DMS153 treated with DMSO at 0.1 percent for 48 hours (cell line): ENCODE results near the gene FOXL1.

ENCODE experiments used
- DNase-seq: peaks from one replicate; lab custom pipeline; 2025; ENCODE audit not compliant: unreplicated experiment; lab: John Stamatoyannopoulos, UW

Gene FOXL1

GRCh38 chr16:86602521-86602920 lies 24.2 kb downstream of the FOXL1 start:
- DNase-seq = no peak

GRCh38 chr16:86604436-86605193 lies 26.3 kb downstream of the FOXL1 start:
- no peak for DNase-seq

GRCh38 chr16:86605950-86606349 lies 27.6 kb downstream of the FOXL1 start:
- DNase-seq = no peak

- DNase-seq = no peak
These were observed 30.0 kb downstream of the FOXL1 start for GRCh38 chr16:86608301-86608747.

- DNase-seq = no peak
These were observed 30.8 kb downstream of the FOXL1 start for GRCh38 chr16:86609115-86609514.

- DNase-seq = no peak
These were observed 31.3 kb downstream of the FOXL1 start for GRCh38 chr16:86609661-86610060.

- no peak for DNase-seq
These were observed 32.6 kb downstream of the FOXL1 start for GRCh38 chr16:86610779-86611524.

- DNase-seq = no peak
These were observed 33.1 kb downstream of the FOXL1 start for GRCh38 chr16:86611525-86611855.

- no peak for DNase-seq
These were observed 33.6 kb downstream of the FOXL1 start for GRCh38 chr16:86611941-86612340.

GRCh38 chr16:86614699-86615098 lies 36.4 kb downstream of the FOXL1 start:
- no peak for DNase-seq

- no peak for DNase-seq
These were observed 38.6 kb downstream of the FOXL1 start for GRCh38 chr16:86616906-86617305.

- peak; percentile 19 for DNase-seq
These were observed 40.3 kb downstream of the FOXL1 start for GRCh38 chr16:86618431-86619238.

- DNase-seq = peak; percentile 53
These were observed 41.0 kb downstream of the FOXL1 start for GRCh38 chr16:86619239-86619794.

GRCh38 chr16:86620184-86620583 lies 41.8 kb downstream of the FOXL1 start:
- DNase-seq = no peak

GRCh38 chr16:86621966-86622365 lies 43.6 kb downstream of the FOXL1 start:
- DNase-seq = no peak

- no peak for DNase-seq
These were observed 44.6 kb downstream of the FOXL1 start for GRCh38 chr16:86622700-86623615.

GRCh38 chr16:86625029-86625428 lies 46.7 kb downstream of the FOXL1 start:
- DNase-seq = no peak

GRCh38 chr16:86625821-86626220 lies 47.5 kb downstream of the FOXL1 start:
- DNase-seq = no peak

- DNase-seq = no peak
These were observed 47.9 kb downstream of the FOXL1 start for GRCh38 chr16:86626284-86626683.

GRCh38 chr16:86626966-86627365 lies 48.6 kb downstream of the FOXL1 start:
- DNase-seq = no peak
